ENCODE data around the gene SH3RF2.

SH3RF2 gene

DNA sequence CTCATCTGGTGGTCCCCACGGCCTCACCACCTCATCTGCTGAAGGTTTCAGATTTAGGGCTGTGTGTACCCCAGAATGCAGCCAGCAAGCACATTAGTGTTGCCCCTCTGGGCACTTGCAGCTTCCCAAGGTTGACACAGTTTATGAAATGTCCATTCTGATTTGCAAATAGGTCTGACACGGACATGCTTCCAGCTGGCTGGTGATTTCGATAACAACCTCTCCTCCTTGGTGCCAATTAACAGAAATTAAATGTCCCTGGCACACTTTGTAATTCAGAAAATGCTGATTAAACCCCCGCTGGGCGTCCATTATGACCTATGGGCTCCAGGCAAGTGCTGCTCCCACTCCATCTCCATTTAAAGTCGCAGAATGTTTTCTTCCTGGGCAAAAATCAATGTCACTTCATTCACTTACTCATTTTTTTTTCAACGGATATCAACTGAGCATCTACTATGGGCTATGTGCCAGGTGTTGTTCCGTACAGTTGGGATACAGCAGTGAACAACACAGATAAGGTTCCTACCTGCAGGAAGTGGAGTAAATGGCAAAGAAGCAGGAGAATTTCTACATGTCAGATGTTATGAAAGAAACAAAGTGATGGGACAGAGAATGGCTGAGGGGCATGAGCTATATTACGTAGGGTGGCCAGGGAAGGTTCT is 137.0 kb downstream of the SH3RF2 start:
- TF ChIP-seq POLR2AphosphoS5 (IDR thresholded peaks at IDR 0.05; ENCODE audit: low read depth, low read length): no peak
- TF ChIP-seq FOXP2 (optimal IDR thresholded peaks at IDR 0.05; ENCODE audit: borderline replicate concordance, extremely low read depth, extremely low read length, insufficient read depth): no peak
- no peak for TF ChIP-seq SIN3A (IDR thresholded peaks at IDR 0.05; ENCODE audit: borderline replicate concordance, insufficient read depth, low read length)
- TF ChIP-seq, protein P1, sequence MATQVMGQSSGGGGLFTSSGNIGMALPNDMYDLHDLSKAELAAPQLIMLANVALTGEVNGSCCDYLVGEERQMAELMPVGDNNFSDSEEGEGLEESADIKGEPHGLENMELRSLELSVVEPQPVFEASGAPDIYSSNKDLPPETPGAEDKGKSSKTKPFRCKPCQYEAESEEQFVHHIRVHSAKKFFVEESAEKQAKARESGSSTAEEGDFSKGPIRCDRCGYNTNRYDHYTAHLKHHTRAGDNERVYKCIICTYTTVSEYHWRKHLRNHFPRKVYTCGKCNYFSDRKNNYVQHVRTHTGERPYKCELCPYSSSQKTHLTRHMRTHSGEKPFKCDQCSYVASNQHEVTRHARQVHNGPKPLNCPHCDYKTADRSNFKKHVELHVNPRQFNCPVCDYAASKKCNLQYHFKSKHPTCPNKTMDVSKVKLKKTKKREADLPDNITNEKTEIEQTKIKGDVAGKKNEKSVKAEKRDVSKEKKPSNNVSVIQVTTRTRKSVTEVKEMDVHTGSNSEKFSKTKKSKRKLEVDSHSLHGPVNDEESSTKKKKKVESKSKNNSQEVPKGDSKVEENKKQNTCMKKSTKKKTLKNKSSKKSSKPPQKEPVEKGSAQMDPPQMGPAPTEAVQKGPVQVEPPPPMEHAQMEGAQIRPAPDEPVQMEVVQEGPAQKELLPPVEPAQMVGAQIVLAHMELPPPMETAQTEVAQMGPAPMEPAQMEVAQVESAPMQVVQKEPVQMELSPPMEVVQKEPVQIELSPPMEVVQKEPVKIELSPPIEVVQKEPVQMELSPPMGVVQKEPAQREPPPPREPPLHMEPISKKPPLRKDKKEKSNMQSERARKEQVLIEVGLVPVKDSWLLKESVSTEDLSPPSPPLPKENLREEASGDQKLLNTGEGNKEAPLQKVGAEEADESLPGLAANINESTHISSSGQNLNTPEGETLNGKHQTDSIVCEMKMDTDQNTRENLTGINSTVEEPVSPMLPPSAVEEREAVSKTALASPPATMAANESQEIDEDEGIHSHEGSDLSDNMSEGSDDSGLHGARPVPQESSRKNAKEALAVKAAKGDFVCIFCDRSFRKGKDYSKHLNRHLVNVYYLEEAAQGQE (IDR thresholded peaks at IDR 0.05; ENCODE audit: insufficient read depth in 1 of 2, low read depth in 2 of 2, low read length in 2 of 2): no peak
- no peak for TF ChIP-seq TAF1 (IDR thresholded peaks at IDR 0.05; ENCODE audit: borderline replicate concordance, insufficient read depth, low read length)

DNA sequence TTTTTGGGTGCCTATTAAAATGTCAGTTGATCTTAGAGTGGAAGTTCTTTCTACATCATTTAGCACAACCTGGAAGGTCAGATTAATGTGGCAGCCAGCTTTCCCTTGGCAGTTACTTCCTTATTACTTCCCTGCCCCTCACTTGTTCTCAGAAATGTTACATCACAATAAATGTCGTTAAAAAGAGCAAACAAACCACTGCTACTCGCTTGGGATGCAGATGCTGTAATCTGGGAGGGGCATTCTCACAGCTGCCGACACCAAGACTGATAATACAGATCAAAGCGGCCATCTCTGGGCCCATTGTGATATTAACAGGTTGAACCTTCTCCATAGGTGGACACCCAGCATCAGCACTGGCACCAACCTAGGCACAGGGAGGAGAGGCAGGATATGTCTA is 139.7 kb downstream of the SH3RF2 start:
- no peak for TF ChIP-seq FOXP2 (optimal IDR thresholded peaks at IDR 0.05; ENCODE audit: borderline replicate concordance, extremely low read depth, extremely low read length, insufficient read depth)
- TF ChIP-seq SIN3A (IDR thresholded peaks at IDR 0.05; ENCODE audit: borderline replicate concordance, insufficient read depth, low read length): no peak
- TF ChIP-seq TAF1 (IDR thresholded peaks at IDR 0.05; ENCODE audit: borderline replicate concordance, insufficient read depth, low read length): no peak
- TF ChIP-seq, protein P1 (IDR thresholded peaks at IDR 0.05; ENCODE audit: insufficient read depth in 1 of 2, low read depth in 2 of 2, low read length in 2 of 2): no peak
- no peak for TF ChIP-seq POLR2AphosphoS5 (IDR thresholded peaks at IDR 0.05; ENCODE audit: low read depth, low read length)

DNA sequence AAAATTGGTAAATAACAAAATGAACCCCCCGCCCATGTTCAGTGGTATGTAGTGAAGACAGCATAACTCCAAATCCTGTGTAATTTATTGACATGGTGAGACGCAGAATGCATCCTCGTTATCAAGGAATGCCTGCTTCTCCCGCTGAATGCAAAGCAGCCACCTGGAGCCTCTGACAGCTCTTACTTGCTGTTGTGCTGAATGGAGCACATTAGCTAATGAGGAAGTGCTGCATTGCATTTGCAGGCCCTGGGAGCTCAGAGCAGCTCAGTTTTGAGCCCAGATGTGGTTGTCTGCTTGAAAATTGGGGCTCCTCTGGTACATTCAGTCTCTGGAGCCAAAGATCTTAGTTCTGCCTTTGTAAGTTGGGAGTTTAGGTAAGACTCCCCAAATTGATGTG is 140.1 kb downstream of the SH3RF2 start:
- TF ChIP-seq POLR2AphosphoS5 (IDR thresholded peaks at IDR 0.05; ENCODE audit: low read depth, low read length): no peak
- TF ChIP-seq, protein P1 (IDR thresholded peaks at IDR 0.05; ENCODE audit: insufficient read depth in 1 of 2, low read depth in 2 of 2, low read length in 2 of 2): no peak
- no peak for TF ChIP-seq FOXP2 (optimal IDR thresholded peaks at IDR 0.05; ENCODE audit: borderline replicate concordance, extremely low read depth, extremely low read length, insufficient read depth)
- TF ChIP-seq TAF1 (IDR thresholded peaks at IDR 0.05; ENCODE audit: borderline replicate concordance, insufficient read depth, low read length): no peak
- TF ChIP-seq SIN3A (IDR thresholded peaks at IDR 0.05; ENCODE audit: borderline replicate concordance, insufficient read depth, low read length): no peak

DNA sequence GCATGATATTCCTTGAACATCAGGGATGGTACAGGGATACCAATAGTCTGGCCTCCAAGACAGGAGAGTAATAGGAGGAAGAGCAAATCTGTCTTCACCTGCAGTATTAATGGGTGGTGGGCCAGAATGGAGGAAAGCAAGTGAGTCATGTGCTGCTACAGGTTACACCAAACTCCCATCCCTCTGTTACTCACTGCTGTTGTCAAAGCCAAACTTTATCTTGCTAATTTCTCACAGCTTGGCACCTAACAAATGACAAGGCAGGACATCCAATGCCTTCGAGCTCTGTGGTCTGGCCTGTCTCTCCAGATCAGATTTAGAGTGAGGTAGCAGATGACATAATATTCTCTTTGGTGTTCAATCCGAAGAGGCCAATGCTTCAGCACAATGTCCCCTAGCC is 142.2 kb downstream of the SH3RF2 start:
- TF ChIP-seq, protein P1 (IDR thresholded peaks at IDR 0.05; ENCODE audit: insufficient read depth in 1 of 2, low read depth in 2 of 2, low read length in 2 of 2): no peak
- no peak for TF ChIP-seq TAF1 (IDR thresholded peaks at IDR 0.05; ENCODE audit: borderline replicate concordance, insufficient read depth, low read length)
- no peak for TF ChIP-seq SIN3A (IDR thresholded peaks at IDR 0.05; ENCODE audit: borderline replicate concordance, insufficient read depth, low read length)
- TF ChIP-seq POLR2AphosphoS5 (IDR thresholded peaks at IDR 0.05; ENCODE audit: low read depth, low read length): no peak
- TF ChIP-seq FOXP2 (optimal IDR thresholded peaks at IDR 0.05; ENCODE audit: borderline replicate concordance, extremely low read depth, extremely low read length, insufficient read depth): no peak
